SW 1271 (cell line): ENCODE data around the gene TBC1D16.
"Not testable (repeated sequence)": the region's sequence is repeated elsewhere in the genome, so short reads cannot be mapped to it uniquely, and the experiment has no call there.

Source experiments
- DNase-seq, 2 experiments: peaks; one replicate each; lab custom pipeline; 2025; lab: John Stamatoyannopoulos, UW

The TBC1D16 gene

DNA sequence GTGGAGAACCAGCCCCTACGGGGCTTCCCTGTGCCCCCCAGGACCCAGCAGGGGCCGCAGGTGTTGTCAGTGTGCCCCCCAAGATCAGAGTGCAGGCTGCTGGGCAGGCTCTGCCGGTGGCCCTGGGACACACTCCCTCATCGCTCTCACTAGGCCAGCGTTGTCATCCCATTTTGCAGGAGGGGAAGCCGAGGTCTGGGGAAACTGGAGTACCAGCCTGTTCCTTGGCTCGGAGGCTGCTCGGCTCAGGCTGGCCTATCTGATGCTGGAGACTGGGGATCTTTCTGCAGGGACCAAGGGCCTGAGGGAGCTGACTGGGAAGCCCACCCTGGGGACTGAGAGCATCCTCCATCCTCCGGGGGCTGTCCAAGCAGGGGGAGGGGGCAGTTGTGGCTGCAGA is 122.2 kb downstream of the TBC1D16 start:
- no peak for DNase-seq

DNA sequence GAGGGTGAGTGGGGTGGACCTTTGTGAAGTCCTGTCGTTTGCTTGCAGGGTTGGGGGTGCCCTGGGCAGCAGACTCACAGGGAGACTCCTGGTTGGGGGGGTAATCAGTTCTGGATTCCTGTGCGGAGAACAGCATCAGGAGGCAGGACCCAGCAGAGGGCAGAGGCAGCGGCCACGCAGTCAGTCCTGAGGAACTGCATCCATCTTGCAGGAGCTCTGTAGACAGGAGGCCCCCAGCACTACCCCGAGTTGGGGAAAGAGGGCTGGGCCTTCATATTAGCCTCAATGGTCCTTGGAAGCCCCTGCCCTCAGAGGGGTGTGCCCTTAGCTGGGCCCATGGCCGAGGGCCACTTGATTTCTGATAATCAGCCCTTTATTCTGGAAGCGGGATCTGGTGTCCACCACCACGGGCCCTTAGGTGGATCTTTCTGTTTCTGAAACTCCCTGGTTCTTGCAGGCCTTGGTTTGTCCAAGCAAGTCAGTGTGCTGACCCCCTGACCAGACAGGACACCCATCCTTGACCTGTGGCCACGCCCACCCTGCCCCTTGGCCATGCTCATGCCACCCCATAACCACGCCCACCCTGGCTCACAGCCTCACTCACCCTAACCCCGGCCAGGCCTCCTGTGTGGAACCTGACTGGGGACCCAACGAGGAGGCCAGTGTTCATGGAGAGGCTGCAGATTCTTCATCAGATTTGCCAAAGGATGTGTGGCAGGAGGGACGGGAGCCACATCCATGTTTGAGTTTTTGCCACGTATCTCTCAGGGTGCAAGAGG is 122.9 kb downstream of the TBC1D16 start:
- DNase-seq: no peak

DNA sequence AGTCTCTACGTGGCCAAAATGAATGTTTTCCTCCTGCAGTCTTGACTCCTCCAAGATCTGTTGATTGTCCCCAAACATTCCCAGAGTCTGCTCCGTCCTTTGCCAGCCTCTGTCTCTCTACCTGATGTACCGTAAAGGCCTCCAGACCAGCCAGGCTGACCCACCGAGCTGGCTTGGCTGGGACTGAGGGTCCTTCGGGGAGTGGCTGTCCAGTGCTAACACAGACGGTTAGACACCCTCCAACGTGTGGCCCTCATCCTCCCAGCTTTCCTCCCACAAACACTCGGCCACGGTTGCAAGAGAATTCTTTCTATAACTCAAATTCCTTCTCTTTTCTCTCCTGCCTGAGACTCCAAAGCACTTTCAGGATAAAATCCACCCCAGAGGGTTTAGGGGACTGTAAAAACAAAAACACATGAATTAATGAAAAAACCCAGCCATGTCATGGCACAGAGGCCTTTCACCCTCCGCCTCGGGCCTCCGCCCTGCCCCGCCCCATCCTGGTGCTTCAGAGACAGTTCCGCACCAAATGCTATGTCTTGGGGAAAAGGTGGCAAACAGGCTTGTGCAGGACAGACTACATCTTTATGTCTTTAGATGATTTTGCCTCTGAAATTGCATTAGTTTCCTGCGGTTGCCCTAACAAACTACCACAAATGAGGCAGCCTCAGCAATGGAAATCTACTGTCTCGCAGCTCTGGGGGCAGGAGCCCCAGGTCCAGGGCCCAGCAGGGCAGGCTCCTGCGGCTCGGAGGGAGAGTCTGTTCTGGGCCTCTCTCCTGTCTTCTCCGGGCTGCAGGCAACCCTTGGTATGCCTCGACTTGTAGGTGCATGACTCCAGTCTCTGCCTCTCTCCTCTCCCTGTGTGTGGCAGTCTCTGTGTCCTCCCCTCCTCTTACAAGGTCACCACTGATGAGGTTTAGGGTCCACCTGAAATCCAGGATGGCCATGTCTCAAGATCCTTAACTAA is 124.0 kb downstream of the TBC1D16 start:
- no peak for DNase-seq

DNA sequence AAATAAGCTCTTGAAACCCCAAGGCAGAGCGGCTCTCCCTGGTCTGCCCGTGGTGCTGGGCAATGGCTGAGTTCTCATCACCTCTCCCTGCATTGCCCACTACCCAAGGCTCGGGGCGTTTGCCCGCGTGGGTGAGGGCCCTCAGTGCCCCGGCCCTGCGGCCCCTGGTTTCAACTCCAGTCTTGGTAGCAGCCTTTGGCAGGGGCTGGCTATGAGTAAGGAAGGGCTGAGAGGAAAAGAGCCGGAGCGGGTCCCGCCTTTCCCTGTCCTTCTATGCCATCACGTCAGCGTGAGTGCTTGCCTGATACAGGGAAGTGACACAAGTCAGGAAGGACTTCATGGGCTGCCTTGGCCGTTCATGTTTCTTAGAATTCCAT is 124.7 kb downstream of the TBC1D16 start:
- DNase-seq: no peak

DNA sequence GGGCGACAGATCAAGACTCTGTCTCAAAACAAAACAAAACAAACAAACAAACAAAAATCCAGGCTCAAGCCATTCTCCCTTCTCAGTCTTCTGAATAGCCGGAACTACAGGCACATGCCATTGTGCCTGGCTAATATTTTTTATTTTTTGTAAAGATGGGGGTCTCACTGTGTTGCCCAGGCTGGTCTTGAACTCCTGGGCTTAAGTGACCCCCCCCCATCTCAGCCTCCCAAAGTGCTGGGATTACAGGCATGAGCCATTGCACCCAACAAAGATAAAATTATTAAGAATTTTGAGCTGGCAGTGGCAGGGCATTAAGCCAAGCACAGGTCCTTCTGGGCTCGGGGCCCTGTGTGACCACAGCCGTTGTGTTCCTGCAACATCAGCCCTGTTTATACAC is 126.6 kb downstream of the TBC1D16 start:
- DNase-seq: no peak

DNA sequence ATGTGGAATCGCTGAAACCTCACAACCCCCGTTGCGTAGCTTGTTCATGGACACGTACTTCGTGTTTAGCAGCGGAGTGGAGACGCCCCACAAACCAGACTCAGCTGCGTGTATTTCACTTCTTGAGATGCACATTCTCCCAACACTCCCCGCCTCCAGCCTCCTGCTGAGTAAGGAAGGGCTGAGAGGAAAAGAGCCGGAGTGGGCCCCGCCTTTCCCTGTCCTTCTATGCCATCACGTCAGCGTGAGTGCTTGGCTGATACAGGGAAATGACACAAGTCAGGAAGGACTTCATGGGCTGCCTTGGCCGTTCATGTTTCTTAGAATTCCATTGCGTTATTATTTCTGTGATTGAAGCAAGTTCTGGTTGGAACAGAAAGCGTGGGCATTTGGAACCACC is 127.8 kb downstream of the TBC1D16 start:
- no peak for DNase-seq

DNA sequence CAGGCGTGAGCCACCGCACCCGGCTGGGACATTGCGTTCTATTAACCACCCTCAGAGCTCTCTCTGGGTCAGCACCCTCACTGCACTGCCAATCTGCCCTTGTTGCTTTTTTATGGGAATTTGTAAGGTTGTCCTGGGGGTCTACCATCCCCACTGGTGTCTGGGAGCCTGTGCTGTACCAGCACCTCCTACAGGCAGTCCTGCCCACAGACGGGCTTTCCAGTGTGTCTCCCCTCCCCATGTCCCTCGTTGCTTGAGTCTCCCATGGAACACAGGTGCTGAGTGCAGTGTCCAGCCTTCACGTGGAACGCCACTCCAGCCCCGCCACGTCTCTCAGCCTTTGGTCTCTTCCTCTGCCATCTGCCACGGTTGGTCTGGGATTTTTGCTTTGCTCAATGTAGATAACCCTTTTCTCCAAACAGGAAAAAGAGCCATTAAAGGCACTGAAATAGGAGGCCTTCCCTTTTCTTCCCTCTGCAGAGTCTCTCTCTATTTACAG is 128.4 kb downstream of the TBC1D16 start:
- no peak for DNase-seq

DNA sequence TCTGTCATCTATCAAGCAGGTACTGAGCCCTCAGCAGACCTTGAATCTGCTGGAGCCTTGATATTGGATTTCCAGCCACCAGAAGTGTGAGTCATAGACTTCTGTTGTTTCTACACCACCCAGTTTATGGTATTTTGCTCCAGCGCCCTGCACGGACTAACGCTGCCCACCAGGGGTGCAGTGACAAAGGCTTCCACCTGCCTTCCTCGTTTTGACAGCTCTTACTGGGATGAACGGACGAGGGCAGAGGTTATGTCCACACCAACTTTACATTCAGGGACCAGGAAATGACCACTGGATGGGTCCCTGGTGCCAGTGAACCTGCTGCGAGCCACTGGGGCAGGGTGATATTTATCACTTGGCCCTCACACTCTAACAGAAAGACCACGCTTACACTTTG is 129.8 kb downstream of the TBC1D16 start:
- DNase-seq: peak in 1 of 2 experiments; percentile 5

DNA sequence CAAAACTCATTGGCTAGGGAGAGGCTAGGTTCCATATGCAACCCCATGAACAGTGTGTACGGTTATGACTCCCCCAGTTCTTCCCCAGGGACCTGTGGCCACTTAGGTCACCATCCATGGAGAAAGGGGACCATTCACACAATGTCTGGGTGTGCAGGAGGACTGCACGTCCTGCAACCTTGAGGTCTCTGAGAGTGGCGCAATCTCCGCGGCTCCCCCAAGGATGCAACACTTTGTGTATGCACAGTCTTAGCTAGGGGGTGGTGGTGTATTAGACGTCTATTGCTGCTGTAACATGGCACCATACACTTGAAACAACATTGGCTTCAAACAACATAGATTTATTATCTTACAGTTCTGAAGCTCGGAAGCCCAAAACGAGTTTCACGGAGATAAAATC is 130.8 kb downstream of the TBC1D16 start:
- no peak for DNase-seq

DNA sequence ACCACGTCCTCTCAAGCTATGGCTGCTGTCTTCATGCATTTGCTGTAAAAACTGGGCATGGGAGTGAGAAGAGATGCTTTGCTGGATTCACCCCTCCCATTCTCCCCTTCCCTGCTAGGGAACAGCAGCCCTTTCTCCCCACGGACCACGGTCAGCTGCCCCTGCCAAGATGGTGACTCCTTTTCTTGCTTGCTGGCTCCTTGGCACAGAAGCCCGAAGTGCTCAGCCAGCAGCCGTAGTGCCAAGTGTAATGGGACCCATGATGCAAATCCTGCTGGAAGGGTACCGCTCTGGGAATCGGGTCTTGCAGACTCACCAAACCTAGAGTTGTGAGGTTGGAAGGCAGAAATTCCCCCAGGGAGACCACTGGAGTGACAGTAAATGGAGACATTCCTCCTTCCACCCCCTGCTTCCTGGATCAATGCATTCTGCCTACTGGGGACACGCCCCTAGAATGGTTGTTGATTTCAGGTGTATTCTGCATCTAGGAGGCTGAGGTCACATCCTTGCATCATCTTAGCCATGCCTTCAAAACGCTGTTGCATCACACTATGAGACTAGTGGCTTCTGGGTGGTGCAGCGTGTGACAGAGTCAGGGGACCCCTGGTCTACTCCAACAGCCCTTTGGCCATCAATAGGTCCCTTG is 133.4 kb downstream of the TBC1D16 start:
- no peak for DNase-seq

DNA sequence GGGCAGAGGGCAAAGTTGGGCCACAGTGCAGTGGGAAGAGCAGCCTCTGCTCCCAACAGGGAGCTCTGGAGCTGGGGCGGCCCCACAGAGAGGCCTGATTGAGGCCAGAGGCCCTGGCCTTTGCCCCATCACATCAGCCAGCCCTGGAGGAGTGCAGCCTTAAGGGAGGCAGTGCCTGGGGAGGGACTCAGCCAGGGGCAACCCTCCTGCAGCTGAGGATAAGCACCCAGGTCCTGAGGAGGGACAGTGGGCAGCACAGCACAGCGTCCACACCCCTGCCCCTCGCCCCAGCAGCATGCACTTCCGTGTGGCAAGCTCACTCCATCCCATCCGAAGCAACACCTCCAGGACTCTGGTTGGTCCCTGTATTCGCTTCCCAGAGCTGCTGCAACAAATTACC is 134.5 kb downstream of the TBC1D16 start:
- no peak for DNase-seq

DNA sequence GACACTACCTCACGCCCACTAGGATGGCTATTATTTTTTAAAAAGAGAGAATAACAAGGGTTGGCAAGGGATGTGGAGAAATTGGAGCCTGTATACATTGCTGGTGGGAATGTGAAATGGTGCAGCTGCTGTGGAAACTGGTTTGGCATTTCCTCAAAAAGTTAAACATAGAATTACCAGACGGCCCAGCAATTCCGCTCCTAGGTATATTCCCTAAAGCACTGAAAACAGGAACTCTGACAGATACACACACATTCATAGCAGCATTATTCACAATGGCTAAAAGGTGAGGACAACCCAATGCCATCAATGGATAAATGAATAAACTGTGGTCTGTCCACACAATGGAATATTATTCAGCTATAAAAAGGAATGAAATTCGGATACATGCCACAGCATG is 136.1 kb downstream of the TBC1D16 start:
- DNase-seq: no peak

DNA sequence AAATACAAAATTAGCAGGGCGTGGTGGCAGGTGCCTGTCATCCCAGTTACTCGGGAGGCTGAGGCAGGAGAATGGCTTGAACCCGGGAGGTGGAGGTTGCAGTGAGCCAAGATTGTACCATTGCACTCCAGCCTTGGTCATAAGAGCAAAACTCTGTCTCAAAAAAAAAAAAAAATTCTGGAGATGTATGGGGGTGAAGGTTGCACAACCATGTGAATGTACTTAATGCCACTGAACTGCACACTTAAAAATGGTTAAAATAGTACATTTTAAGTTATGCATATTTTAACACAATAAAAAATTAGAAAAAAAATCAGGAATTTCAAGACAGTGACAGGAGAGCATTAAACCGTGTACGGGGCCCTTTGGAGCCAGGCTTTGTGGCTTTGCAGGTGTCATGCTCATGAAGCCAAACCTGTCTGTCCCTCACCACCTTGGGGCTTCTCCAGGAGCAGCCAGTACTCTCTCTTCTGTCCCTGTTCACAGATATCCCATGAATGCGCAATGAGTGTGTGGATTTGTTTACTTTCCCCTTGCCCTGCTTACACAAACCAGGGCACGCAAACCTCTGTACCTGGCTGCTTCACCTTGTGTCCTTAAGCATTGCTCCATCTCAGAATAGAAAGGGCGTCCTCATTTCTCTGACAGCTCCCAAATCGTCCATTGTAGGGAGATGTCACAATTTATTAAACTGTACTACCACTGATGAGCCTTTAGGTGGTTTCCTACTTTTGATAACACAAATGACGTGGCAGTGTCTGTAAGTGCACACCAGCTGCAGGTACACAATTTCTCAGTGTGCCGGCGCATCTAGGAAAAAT is 138.2 kb downstream of the TBC1D16 start:
- no peak for DNase-seq

DNA sequence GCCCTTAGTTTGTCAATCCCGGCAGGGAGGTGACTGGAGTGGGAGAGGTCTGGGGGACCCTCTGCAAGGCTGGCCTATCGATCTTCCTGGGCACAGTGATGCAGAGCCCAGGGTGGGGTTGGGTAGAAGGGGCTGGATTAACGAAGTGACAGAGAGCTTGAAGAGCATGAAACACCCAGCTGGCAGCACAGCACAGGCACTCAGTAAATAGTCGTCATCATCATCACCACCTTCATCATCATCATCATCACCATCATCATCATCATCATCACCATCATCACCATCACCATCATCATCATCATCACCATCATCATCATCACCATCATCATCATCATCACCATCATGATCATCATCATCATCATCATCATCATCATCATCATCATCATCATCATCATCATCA is 142.2 kb downstream of the TBC1D16 start:
- DNase-seq: not testable (repeated sequence)

DNA sequence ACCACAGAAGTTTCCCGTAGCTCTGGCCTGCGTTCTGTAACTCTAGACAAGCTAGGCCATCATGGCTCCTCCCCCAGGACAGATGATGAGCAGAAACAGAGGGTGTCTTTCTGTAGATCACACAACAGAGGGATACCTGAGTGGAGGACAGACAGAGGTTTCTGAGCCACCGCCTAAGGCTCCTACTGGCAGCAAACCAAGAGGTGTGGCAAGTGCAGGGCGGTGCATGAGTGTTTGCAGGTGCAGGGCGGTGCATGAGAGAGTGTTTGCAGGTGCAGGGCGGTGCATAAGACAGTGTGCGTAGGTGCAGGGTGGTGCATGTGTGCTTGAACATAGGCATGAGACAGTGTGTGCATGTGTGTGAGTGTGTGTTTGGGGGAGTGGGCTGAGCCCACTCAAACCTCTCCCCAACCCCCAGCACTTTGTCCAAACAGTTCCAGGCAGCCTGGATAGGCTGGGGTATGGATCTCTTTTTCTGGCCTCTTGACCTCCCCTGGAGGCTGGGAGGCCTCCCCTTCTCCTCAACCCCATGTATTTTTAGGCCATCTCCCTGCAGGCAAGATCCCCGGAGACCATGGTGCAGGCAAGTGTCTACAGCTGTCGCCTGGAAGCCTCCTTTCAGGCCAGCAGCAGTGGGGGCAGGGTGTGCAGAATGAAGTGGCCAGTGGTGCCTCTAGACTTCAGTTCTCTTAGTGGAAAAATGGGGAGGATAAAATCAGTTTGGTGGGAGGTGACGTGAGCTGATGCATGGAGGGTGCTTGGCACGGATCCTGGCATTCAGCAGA is 143.0 kb downstream of the TBC1D16 start:
- no peak for DNase-seq

DNA sequence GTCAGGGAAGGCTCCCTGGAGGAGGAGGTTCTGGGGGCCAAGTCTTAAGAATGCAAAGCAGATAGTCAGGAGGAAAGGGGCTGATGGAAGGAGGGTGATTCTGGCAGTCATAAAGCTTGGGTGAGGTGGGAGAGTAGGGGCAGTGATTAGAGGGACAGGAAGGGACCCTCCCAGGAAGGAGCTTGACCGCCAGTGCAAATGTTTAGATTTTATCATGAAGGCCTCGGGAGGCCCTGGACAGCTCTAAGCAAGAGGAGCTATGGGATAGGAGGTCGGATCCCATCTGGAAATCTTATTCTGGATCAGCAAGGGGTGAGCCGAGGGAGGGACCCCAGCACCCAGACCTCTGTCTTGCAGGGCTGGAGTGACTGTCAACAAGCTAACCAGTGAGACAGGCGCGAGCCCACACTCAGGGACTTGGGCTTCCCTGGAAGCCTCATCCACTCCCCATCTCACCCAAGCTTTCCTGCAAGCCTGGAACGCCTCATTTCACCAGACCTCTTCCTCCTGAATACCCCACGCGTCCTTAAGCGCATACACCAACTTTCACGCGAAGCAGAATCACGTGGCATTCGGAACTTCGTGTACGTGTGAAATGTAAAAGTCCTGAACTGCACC is 144.4 kb downstream of the TBC1D16 start:
- DNase-seq: no peak

DNA sequence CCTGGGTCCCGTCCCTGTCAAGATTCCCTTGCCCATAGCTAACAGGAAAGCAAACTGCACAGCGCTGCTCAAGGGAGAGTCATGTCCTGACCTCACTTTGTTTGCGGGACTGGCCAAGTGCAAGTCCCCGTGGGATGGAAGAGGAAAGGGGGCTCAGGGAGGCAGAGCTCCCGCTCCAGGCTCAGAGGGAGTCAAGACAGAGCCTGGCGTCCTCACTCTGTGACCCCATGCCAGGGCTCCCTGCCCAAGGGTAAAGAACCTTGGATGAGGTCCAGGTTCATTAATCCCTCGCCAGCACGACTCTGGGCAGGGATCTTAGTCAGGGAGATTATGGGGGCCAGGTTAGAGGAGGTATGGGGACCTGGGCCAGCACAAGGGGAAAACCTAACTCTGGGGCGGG is 145.0 kb downstream of the TBC1D16 start:
- DNase-seq: no peak

DNA sequence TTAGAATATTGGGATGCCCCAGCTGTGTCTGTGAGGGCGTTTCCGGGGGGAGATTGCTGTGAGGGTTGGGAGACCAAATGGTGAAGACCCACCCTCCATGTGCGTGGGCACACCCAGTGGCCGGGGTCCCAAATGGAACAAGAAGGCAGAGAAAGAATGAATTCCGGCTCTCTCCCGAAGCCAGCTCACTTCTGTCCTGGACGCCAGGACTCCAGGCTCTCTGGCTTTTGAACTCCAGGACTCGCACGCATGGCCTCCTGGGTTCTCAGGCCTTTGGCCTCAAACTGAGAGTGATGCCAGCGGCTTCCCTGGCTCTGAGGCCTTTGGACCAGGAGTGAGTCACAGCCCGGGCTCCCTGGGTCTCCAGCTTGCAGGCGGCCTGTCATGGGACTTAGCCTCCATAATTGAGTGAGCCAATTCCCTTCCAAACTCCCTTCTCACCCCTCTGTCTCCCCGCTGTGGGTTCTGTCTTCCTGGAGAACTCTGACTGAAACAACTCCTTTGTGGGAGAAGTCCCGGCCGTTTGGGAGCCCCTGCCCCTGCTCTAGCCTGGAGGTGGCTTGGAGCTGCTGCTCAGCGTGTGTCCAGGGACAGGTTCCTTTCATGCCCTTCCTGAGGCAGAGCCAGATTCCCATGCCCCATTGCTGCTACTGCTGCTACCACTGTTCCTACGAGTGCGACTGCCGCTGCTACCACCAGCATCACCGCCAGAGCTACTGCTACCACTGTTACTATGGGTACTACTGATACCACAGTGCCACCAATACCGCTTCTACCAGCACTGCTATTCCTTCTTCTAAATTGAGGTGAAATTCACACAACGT is 146.6 kb downstream of the TBC1D16 start:
- DNase-seq: no peak

DNA sequence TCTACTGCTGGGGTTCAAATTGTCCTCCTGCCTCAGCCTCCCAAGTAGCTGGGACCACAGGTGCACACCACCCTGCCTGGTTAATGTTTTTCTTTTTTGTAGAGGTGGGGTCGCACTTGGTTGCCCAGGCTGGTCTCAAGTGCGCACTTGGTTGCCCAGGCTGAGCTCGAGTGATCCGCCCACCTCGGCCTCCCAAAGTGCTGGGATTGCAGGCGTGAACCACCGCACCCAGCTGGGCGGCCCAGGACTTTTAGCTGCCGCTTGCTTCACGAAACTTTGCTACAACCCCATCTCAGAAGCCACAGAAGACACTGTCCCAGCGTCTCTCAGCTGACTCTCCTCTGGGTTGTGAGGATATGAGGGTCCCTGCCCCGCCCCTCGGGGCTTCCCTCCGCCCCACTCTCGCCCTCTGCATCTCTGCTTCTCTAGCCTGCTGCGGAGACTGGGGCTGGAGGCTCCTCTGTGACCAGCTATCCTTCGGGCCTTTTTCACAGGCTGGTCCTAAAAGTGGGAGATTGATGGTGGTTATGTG is 147.6 kb downstream of the TBC1D16 start:
- no peak for DNase-seq
